Body of pancreas (tissue), 4 donors: ENCODE results near the gene APBA2. TPM values are rescaled to one million over a fixed set of nuclear protein-coding genes. Genes with fewer than 3 reads are reported as not detected.

Experiments used
- ATAC-seq: fragments of 150-250 bp; one replicate; pipeline ENCODE4 v1.9.1; 2016
- DNase-seq, 4 donors: peaks; one replicate each; pipeline ENCODE4 v3.0.0-alpha.2; 2019
- H3K27ac ChIP-seq, 4 donors: fragments of 200-600 bp; sonication (generic); 1 replicate in 3 of 4; 2 replicates in 1 of 4; pipeline versions ENCODE4 v1.5.1 to v1.6.1; 2016 to 2019; ENCODE audit warnings: mild to moderate bottlenecking in 1 of 4, mixed read lengths in 1 of 4, moderate library complexity in 1 of 4
- H3K27me3 ChIP-seq, 2 donors: fragments of 200-600 bp; sonication (generic); one replicate each; pipeline ENCODE4 v1.6.0; 2016; ENCODE audit warnings: mild to moderate bottlenecking in 1 of 2
- H3K36me3 ChIP-seq, 2 donors: fragments of 200-600 bp; sonication (generic); replicated peaks in 1 of 2; 2 replicates each; pipeline ENCODE4 v1.5.1; 2016; ENCODE audit warnings: low read depth in 2 of 2; ENCODE audit not compliant: insufficient read depth in 1 of 2
- H3K4me1 ChIP-seq: fragments of 200-600 bp; sonication (generic); one replicate; pipeline ENCODE4 v1.6.0; 2016
- H3K4me3 ChIP-seq, 2 donors: fragments of 200-600 bp; sonication (generic); 1 replicate in 1 of 2; 2 replicates in 1 of 2; pipeline ENCODE4 v1.5.1; 2016 to 2019
- H3K9me3 ChIP-seq, 3 donors: fragments of 200-600 bp; sonication (generic); 1 replicate in 2 of 3; 2 replicates in 1 of 3; pipeline ENCODE4 v1.5.1; 2016
- CTCF ChIP-seq, 7 experiments: fragments of 450-650 bp in 4 of 7; fragments of 200-600 bp in 3 of 7; sonication (generic) in 3 of 7; IDR thresholded peaks; one replicate each; pipeline ENCODE4 v1.5.1; 2016 to 2019; ENCODE audit warnings: antibody characterized with exemption in 7 of 7
- POLR2A ChIP-seq, 3 donors: fragments of 450-650 bp; IDR thresholded peaks; one replicate each; pipeline ENCODE4 v1.6.1; 2016; ENCODE audit warnings: antibody characterized with exemption in 3 of 3, mild to moderate bottlenecking in 2 of 3
- WGBS, 2 donors: methylation state at CpG; one replicate each; pipeline ENCODE4 v1.1.5; 2017; 5-methylcytosine and 5-hydroxymethylcytosine counted together
- intact Hi-C: fragments of 100-400 bp; cut with DNase I; formaldehyde crosslinking; loops from one replicate; pipeline ENCODE4 v1.15.1; 2023
- total RNA-seq, 2 donors: library from RNA; depleted of rRNA; stranded (reverse); fragments of >200 nt; gene quantifications; one replicate each; pipeline ENCODE4 v1.1.0, GENCODE V29; 2016

Gene APBA2
- total RNA-seq, 2 donors from 2014 or later, result 13.2 to 29.0 TPM

- ATAC-seq (no peak), DNase-seq (no peak)
- Histone ChIP-seq H3K9me3 (no peaks in the 10 kb centered on the region), H3K27ac (no peak overlapping the region), H3K36me3 (no peaks in the 10 kb centered on the region), H3K4me1 (no peaks in the 10 kb centered on the region), H3K4me3 (no peak overlapping the region), H3K27me3 (no peaks in the 10 kb centered on the region)
- intact Hi-C loops, result no loop called here
- WGBS, 2 donors, result 86 to 93% methylated on average over 13 to 14 of the region's 14 CpGs
- TF ChIP-seq POLR2A (IDR thresholded peaks at IDR 0.05) (no peak), CTCF (IDR thresholded peaks at IDR 0.05) (no peak)
Observed at GRCh38 chr15:28901987-28902745, 16.4 kb downstream of the APBA2 start.

DNA sequence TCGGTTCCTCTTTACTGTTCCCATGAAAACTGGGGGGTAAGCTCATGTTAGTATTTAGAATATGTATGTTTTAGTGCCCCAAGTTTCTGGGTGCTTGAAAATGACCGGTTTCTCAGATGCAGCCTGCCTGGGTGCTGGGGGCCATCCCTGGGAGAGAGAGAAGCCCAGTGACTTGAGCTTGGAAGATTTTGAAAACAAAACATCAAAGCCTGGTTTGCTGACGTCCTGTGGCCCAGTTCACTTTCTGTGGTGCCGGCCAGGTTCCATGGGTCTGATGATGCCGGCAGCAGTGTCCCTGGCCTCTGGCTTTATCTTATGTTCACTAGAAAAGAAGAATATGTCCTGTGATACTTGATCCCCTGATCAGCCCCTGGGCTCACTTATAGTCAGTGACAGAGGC is 17.1 kb downstream of the APBA2 start:
- intact Hi-C loops, result no loop called here
- Histone ChIP-seq H3K4me1 (no peaks in the 10 kb centered on the region), H3K4me3 (no peak overlapping the region), H3K27me3 (no peaks in the 10 kb centered on the region), H3K36me3 (no peaks in the 10 kb centered on the region), H3K27ac (no peak overlapping the region), H3K9me3 (no peaks in the 10 kb centered on the region)
- TF ChIP-seq CTCF (IDR thresholded peaks at IDR 0.05) (no peak), POLR2A (IDR thresholded peaks at IDR 0.05) (no peak)
- ATAC-seq (no peak), DNase-seq (no peak)
- WGBS, 2 donors, result 91 to 100% methylated on average over 4 to 5 of the region's 5 CpGs

DNA sequence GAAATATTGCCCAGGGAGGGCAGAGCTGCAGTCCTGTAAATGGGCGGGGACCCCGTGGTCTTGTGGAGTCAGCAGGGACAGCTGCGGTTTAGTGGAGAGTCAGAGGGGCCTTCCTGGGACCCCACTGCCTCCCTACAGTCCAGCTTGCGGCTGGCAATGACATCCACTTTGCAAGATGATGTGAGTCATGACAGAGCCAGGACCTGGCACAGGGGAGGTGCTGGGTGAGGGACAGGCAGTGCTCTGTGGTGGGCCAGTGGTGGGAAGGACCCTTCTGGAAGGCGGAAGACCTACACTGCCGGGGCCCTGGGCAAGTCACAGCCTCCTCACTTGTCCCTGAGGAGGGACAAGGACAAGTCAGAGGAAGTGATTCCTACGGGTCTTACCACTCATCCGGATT is 17.8 kb downstream of the APBA2 start:
- WGBS, 2 donors, result 89 to 91% methylated on average over 8 of the region's 8 CpGs
- ATAC-seq, result no peak
- H3K27me3 ChIP-seq, result no peaks in the 10 kb centered on the region
- H3K4me3 ChIP-seq, result no peak overlapping the region
- no peaks in the 10 kb centered on the region for H3K36me3 ChIP-seq
- no peak overlapping the region for H3K27ac ChIP-seq
- no peak for TF ChIP-seq POLR2A (IDR thresholded peaks at IDR 0.05)
- no peak for TF ChIP-seq CTCF (IDR thresholded peaks at IDR 0.05)
- DNase-seq, result no peak
- no peaks in the 10 kb centered on the region for H3K9me3 ChIP-seq
- no peaks in the 10 kb centered on the region for H3K4me1 ChIP-seq
- intact Hi-C loops, result no loop called here

GRCh38 chr15:28904003-28904402 is 18.2 kb downstream of the APBA2 start:
- Histone ChIP-seq H3K36me3 (no peaks in the 10 kb centered on the region), H3K4me3 (no peak overlapping the region), H3K9me3 (no peaks in the 10 kb centered on the region), H3K4me1 (no peaks in the 10 kb centered on the region), H3K27me3 (no peaks in the 10 kb centered on the region), H3K27ac (no peak overlapping the region)
- 63 to 71% methylated on average over 9 of the region's 9 CpGs for WGBS, 2 donors
- DNase-seq (no peak), ATAC-seq (no peak)
- TF ChIP-seq POLR2A (IDR thresholded peaks at IDR 0.05) (no peak), CTCF (IDR thresholded peaks at IDR 0.05) (no peak)
- intact Hi-C loops, result no loop called here
